Suppressor macrophage treated with lipopolysaccharide for 1 hour (primary cell): Measurements from ENCODE around the gene IRF2BP2.

Source experiments
- DNase-seq, 3 donors: peaks; one replicate each; pipeline ENCODE4 v3.0.0-alpha.2; 2020 to 2022

IRF2BP2 gene

GRCh38 chr1:234612352-234613127 is 2.6 kb upstream of the IRF2BP2 start:
- DNase-seq: peak; percentile 94 to 99 (median 96)

DNA sequence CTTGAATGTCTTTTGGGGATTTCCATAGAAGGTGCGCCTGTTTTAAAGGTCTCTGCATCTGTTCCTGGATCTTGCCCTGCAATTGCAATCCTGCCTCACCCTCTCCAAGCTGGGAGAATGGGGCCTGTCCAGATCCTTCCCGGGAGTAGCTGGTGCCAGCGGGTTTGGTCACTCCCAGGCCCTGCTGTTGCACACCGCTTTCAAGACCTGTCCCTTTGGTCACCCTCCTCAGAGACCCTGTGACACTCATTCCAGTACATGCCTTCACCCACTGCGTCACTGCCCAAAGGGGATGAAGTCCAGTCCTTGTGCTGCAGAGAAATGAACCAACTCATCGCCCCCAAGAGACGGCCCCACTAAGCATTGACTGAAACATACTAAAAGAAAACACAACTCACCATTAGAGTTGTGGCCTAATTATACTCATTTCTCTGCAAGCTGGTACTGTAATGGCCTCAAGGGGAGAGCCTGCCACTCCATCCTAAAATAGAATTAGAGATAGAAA is 1.9 kb upstream of the IRF2BP2 start:
- peak; percentile 36 to 51 (median 47) for DNase-seq

DNA sequence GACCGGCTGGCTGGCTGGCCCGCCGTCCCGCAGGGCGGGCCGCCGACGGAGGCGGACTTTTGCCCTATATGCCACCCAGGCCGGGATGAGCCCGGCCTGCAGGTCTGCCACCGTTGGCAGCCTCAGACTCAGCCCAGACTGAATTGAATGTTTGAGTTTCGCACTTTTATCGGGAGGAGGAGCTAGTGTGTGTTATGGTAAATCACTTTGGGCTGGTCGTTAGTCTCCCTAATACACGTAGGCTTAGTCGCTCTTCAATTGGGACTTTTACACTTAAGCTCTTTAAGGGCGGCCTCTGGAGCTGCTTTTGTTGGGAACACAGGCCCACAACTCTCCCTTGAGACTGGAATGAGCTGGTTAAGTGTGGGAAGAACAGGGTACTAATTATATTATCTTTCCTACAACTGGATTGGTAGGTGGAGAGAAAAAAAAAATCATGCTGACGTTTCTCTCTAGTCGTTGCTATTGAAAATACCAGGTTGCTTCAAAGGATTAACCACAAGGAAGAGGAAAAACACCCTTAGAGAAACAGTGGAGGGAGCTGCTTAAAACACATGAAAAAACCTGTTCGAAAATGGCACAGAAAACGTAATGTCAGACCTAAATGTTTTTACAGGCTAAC is 1.4 kb upstream of the IRF2BP2 start:
- peak in 2 of 3 donors; percentile 75 to 76 for DNase-seq

- peak; percentile 91 to 95 (median 93) for DNase-seq
Observed at GRCh38 chr1:234610666-234611224, 767 bp upstream of the IRF2BP2 start.

GRCh38 chr1:234609691-234610042 is 311 bp downstream of the IRF2BP2 start:
- no peak for DNase-seq

DNA sequence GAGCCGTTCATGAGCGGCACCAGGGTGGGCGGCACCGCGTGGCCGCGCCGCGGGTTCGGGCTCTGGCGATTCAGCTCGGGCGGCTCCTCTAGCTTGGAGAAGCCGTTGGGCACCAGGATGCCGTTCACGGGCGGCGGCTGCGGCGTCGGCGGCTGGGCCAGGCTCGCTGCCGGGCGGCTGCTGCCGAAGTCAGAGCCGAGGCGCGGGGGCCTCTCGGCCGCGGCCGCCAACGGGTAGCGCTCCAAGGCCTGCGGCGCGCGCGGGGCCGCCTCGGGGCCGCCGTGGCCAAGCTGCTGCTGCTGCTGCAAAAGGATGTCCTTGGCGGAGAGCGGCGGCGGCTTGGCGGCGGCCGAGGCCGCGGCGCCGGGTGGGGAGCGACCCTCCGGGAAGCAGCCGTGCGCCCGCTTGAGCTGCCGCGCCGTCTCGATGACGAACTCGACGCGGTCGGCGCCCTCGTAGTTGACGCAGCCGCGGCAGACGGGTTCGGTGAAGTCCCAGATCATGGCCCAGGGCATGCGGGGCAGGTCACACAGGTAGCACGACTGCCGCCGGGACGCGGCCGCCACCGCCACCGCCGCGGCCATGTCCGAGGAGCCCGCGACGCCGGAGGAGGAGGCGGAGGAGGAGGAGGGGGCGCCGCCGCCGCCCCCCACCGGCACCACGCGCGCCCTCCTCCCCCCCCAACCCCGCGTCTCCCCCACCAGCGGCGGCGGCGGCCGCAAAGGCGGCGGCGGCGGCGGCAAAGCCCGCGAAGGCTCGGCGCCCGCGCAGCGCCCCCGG is 877 bp downstream of the IRF2BP2 start:
- DNase-seq: peak; percentile 68 to 72 (median 70)

DNA sequence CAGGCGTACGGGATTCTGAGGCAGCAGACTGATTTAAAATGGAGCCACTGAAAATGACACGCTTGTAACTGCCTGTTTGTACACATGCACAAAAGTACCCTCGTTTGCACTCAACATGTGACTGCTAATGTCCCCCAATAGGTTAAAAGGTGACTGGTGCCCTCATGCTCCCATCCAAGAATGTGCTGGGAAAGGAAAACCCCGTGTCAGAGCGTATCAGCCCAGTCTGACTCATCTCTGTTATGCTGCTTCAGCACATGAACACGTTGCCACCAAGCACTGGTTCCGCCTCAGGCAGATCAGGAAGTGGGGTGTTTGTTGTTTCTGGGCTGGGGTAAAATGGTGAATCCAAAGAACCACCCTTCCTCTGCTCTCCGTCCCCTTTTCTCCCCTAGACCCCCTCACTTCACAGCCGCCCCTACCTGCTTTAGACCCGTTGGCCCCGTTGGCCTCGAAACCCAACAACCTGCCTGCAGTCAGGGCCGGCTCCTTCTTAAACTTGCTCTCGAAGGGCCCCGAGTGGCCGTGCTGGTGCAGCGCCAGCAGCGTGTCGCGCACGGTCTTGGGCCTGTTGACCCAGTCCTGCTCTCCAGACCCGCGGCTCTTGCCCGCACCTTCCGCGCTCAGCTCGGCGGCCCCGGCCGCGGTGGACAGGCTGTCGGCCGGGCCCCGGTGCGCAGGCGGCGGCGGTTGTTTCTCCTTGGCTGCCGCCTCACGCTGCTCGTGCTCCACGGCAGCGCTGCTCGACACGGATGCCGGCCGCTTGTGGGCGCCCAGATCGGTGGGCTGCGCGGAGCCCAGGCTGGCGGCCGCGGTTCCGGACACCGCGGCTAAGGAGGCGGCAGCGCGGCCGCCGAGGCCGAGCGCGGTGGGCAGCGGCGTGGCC is 1.7 kb downstream of the IRF2BP2 start:
- peak; percentile 93 to 98 (median 95) for DNase-seq

GRCh38 chr1:234607109-234608024 is 2.6 kb downstream of the IRF2BP2 start:
- peak; percentile 76 to 88 (median 78) for DNase-seq

DNA sequence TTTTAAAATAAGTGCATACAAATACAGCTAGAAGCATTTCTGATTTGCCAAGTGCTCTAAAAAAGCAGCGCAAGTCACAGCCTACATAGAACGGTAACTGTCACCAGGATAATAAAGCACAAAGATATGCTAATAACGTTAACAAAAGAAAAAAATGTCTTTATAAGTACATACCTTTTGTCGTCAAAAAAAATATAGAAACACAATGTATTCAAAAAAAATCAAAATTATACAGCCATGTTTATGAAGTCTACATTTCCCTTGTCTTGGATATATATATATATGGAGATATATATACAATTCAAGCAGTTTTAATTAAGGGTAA is 3.2 kb downstream of the IRF2BP2 start:
- DNase-seq: no peak

DNA sequence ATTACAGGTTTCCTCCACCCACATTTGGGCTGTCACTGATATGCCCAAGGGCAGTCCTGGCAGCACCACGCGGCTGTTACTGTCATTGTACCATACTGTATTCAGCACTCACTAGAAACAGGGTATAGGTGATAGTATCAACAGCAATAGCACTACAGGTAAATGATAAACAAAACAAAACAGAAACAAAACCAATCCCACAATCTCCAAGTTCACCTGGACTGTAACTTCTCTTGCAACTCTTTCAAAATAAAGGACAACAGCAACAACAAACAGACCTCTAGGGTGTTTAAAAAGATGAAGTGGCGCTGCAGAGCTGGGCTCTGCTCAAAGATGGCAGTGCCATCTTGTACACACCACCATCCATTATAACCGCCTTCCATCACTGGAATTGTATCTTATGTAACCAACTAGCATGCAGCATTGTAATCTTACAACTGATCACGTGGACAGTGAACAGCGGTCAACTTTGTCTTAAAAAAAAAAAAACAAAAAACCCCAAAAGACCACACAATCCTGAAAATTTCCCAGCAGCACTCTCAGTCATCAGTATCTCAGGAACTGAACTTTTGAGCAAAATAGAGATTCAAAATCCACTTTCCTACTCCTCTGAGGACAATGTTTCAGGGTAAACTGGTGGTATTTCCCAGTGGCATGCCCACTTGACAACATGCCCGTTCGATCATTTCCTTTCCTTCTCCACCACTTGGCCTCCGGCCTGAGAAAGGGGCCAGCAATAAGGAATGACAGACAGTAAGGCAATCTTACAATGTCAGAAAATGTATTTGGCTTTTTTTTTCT is 3.8 kb downstream of the IRF2BP2 start:
- peak; percentile 71 to 90 (median 83) for DNase-seq

DNA sequence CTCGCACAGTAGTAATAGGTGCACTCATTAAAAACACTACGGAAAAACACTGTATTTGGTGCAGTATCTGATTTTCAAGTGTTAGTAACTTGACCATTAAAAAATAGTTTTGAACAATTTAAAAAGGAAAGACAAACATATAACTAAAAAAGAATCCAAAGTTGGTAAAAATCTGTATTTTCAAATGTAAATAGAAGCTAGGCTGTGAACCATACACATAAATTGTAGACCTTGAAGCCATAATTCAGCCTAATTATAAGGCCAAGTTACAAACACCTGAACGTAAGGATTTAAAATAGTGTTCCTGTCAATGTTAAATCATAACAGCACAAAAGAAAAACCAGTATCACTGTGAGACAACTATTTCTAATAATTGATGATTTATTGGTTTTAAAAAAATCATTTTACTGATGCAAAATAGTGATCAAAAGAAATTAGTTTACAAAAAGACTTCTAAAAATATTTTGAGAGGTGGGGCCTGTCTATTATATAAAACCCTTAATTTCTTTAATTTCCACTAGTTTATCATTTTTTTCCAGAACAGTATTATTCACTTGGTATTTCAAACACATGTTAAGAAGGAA is 4.5 kb downstream of the IRF2BP2 start:
- DNase-seq: no peak

DNA sequence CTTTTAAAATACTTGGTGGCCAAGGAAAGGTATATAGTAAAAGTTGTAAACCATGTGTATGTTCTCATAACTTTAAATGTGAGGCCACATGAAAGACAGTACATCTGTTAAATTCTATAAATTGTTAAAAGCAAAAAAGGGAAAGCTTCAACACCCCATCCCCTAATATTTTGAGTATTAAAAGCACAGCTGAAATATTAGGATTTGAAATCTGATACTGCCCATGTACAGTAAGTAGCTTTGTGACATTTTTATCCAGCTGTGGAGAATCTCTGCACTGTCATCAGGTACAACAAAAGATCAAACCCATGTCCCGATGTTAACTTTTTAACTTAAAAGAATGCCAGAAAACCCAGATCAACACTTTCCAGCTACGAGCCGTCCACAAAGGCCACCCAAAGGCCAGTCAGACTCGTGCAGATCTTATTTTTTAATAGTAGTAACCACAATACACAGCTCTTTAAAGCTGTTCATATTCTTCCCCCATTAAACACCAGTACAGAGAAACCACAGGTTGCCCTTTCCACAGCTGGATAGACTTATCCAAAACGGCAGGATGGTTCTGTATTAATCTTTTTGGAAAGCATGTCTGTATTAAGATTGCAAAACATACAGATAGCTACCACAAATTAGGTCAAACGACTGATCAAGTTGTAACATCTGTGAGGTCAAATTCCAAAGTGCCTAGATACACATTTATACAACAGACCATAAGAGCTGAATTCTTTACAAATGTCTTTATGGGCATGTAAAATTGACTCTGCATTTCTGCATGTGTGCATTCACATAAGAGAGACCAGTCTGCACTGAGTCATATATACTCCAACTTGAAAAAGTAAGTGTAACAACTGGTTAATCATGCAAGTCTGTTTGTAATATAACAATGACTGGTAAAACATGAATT is 5.2 kb downstream of the IRF2BP2 start:
- peak; percentile 27 to 77 (median 70) for DNase-seq

DNA sequence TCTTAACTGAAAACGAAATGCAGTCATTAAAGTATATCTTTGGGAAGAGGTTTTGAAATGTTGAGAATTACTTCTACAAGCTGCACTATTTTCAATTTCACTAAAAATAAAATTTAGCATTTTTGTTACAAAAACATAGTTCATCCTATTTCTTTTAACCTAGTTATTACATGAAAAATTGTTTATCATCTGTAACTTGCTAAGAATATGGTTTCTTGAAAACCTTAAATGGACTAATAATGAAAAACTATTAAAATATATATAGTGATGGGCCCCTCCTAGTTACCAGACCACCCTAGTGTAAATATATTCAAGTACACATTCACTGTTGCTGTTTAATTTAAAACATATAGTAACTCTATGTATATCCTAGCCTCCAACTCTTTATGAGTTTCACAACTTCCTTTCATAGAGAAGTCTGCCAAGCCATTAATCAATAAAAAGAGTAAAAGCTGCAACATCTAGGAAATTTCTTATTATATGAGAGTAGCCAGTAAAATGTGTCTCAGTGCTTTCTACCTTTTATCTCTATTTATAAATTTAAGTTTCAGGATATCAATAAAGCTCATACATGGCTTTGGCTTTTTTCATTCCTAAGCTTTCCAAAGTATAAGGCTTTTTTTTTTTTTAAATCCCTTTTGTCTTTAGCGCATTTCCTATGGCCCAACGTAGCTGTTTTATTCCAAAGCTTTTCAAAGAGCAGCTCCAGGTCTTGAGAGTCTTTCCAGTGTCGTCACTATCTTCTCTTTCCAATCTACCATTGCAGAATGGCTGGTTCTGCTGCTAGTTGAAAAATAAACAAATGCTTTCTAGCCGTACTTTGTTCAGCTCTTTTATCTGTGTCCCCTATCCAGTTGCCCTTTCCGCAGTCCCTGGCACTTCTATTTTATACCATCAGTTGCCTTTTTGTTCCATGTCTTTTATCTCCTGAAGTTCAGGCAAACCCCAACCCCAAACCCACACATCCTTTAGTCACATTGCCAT is 6.5 kb downstream of the IRF2BP2 start:
- DNase-seq: peak; percentile 48 to 56 (median 54)

- peak; percentile 86 to 95 (median 92) for DNase-seq
Observed at GRCh38 chr1:234602334-234603220, 7.4 kb downstream of the IRF2BP2 start.

- DNase-seq: peak; percentile 65 to 83 (median 69)
Observed at GRCh38 chr1:234601301-234602017, 8.5 kb downstream of the IRF2BP2 start.
